LNCAP (cell line): Measurements from ENCODE around the gene HBM.

Experiments
- CTCF ChIP-seq: fragments of 450-650 bp; IDR thresholded peaks from 2 replicates; pipeline ENCODE4 v1.5.1; 2017; ENCODE audit warnings: mild to moderate bottlenecking

The HBM gene

GRCh38 chr16:142405-142967 lies 23.3 kb upstream of the HBM start:
- TF ChIP-seq CTCF, result no peak

- no peak for TF ChIP-seq CTCF
These were observed 22.7 kb upstream of the HBM start for GRCh38 chr16:143047-143446.

- TF ChIP-seq CTCF, result no peak
These were observed 22.3 kb upstream of the HBM start for GRCh38 chr16:143456-143855.

GRCh38 chr16:144797-145252 lies 21.0 kb upstream of the HBM start:
- no peak for TF ChIP-seq CTCF

GRCh38 chr16:146646-147045 lies 19.1 kb upstream of the HBM start:
- no peak for TF ChIP-seq CTCF

- no peak for TF ChIP-seq CTCF
These were observed 16.6 kb upstream of the HBM start for GRCh38 chr16:149024-149660.

GRCh38 chr16:152141-153128 lies 13.3 kb upstream of the HBM start, which contains the start of gene HBZ:
Gene HBZ (plus strand): TSS chr16:152644. CDS start chr16:152910, 266 bp downstream.
- no peak for TF ChIP-seq CTCF
